GM21576 (cell line): ENCODE data around the gene HOXC13.

Experiments
- ATAC-seq: cut with Tn5 transposase; IDR thresholded peaks from one replicate; pipeline ENCODE4 v1.9.1; 2021; ENCODE audit warnings: mild to moderate bottlenecking, moderate library complexity; ENCODE audit not compliant: unreplicated experiment

The HOXC13 gene

GRCh38 chr12:53937596-53938325, 870 bp upstream of the HOXC13 start:
- no peak for ATAC-seq

DNA sequence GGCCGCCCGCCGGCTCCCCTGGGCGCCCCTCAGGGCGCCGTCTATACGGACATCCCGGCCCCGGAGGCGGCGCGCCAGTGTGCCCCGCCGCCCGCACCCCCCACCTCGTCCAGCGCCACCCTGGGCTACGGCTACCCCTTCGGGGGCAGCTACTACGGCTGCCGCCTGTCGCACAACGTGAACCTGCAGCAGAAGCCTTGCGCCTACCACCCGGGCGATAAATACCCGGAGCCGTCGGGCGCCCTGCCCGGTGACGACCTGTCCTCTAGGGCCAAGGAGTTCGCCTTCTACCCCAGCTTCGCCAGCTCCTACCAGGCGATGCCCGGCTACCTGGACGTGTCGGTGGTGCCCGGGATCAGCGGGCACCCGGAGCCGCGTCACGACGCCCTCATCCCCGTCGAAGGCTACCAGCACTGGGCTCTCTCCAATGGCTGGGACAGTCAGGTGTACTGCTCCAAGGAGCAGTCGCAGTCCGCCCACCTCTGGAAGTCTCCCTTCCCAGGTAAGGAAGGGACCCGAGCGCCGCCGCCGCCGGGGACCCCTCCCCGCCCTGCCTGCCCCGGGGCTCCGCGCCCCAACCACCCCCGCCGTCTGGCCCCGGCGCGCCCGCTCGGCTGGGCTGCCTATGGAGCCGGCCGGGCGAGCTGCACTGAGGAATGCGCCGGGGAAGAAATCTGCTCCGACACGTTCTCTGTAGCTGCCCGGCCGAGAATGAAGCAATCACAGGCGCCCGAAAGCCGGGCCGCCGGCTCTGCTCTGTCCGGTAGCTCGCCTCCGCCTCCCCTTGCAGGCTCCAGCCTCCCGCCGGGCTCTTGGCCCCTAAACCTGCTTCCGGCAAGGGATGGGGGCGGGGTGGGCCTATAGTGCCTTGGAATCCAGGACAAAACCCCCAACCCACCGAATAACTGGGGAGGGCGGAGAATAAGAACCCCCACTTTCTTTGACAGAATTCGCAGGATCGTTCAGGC, 794 bp downstream of the HOXC13 start:
- ATAC-seq, result no peak

- no peak for ATAC-seq
These were observed 1.9 kb downstream of the HOXC13 start for GRCh38 chr12:53940443-53941014.

- no peak for ATAC-seq
These were observed 2.6 kb downstream of the HOXC13 start for GRCh38 chr12:53941187-53941586.

DNA sequence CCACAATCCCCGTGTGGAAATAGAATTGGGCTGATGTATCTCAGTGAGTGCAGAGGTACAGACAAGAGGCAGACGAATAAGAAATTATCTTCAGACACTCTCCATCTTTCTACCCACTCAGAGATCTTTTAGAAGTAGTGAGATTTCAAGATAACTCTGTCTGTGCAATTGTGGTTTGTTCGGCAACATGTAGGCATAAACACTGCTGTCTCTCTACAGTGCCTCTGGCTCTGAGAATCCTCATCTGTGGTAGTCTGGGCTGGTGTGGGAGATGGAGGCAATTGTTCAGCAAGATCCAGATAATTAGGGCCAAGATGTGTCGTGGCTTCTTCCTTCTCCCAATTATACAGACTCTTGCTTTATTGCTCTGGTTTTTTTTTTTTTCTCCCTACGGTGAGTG, 3.1 kb downstream of the HOXC13 start:
- no peak for ATAC-seq

DNA sequence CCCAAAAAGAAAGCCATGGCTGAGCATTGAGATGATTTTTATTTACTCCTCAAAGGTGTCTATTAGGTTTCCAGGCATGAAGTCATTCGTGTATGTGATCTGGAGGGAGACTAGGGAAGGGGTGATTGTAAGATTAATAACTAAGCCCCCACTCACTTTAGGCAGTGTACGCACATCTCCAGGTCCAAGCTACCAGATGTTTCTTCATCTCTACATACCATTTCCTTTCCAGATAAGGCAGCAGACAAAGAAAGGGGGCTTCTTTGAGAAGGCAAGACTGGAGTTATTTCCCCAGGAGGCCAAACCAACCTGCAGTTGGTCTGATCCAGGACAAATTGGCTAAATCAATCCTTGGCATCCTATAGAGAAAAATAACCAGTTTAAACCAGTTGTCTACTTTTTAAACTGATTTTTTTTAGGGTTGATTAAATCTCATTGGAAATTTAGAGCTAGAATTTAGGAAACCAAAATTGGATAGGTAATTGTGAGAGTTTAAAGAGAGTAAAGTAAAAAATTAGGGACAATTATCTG, 3.9 kb downstream of the HOXC13 start:
- ATAC-seq, result no peak

DNA sequence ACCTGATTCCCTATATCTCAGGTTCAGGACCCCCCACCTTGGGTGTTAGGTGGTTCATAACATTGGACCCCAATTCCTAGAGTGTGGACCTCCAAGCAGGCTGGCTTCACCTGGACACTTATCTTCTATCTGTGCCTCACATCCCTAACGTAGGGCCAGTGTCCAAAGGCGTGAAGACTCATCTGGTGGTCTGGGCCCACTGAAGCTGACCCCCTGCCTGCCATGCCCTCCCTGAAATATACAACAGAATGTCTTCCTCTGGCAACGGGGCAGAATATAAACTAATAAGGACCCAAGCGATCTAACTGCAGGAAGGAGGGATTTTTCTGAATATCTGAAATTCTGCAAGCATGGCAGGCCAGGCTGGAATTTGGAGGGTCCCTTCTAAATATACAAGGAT, 5.6 kb downstream of the HOXC13 start:
- ATAC-seq, result no peak

DNA sequence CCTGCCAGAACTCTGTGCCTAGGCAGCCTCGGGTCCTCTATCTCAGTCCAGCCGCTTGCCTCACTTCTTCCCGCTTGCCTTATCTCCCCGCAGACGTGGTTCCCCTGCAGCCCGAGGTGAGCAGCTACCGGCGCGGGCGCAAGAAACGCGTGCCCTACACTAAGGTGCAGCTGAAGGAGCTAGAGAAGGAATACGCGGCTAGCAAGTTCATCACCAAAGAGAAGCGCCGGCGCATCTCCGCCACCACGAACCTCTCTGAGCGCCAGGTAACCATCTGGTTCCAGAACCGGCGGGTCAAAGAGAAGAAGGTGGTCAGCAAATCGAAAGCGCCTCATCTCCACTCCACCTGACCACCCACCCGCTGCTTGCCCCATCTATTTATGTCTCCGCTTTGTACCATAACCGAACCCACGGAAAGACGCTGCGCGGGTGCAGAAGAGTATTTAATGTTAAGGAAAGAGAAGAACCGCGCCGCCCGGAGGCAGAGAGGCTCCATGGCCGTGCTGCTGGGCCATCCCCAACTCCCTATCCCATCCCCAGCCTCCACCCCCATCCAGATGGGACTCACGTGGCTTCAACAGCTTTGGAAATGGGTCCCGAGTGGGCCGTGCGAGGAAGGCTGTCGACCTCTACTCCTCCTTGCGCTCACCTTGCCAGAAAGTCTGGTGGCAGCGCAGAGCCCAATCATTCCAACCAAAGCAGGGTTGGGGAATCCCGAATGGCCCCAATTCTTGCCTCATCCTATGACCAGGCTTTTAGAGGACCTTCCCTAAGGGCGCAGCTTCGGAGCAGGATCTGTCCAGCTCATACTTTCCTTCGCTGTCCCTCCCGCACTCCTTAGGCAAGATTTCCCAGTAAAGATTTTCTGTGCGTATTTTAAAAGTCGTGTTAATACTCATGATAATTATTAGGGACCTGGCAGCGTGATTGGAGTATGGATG, 6.5 kb downstream of the HOXC13 start:
- ATAC-seq, result no peak

- no peak for ATAC-seq
These were observed 9.1 kb downstream of the HOXC13 start for GRCh38 chr12:53947743-53948142.

DNA sequence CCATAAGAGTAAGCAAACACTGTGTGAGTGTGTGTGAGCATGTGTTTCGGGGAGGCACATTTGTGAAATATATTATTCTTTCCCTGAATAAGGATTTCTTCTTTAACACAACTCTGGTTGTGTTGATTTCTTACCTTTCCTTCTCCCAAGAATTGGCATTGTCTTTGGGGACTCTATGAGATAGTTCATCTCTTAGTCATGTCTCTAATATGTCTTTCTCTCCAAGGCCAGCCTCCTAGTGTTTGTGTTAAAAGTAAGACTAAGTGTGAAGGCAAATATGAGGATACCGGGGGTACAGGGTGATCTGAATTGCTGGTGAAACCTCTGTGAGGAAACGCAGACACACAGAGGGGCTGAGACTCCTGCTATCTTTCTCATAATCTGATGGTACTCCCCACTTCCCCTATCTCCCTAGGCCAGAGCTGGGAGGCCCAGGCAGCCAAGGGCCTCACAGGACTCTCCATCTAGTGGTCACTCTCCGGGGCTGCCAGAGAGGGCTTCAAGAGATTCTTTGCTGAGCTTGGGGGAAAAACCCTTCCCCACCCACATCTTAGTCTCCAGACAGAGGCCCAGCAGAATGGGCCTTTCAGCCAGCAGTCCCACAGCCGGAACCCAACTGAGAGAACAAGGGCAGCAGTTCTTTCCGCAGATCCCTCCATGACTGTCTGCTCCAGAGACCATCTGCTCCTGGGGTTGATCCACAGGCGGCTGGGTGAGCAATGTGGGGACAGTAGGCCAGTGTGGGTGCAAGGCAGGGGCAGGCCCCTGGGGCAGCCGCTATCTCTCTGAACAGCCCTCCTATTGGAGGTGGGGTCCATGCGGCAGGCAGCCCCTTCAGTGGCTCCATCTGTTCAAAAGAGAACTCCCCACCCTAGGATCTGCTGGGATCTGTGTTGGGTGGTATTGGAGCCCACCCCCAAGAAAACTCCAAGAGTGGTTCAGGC, 10.3 kb downstream of the HOXC13 start:
- ATAC-seq, result no peak

DNA sequence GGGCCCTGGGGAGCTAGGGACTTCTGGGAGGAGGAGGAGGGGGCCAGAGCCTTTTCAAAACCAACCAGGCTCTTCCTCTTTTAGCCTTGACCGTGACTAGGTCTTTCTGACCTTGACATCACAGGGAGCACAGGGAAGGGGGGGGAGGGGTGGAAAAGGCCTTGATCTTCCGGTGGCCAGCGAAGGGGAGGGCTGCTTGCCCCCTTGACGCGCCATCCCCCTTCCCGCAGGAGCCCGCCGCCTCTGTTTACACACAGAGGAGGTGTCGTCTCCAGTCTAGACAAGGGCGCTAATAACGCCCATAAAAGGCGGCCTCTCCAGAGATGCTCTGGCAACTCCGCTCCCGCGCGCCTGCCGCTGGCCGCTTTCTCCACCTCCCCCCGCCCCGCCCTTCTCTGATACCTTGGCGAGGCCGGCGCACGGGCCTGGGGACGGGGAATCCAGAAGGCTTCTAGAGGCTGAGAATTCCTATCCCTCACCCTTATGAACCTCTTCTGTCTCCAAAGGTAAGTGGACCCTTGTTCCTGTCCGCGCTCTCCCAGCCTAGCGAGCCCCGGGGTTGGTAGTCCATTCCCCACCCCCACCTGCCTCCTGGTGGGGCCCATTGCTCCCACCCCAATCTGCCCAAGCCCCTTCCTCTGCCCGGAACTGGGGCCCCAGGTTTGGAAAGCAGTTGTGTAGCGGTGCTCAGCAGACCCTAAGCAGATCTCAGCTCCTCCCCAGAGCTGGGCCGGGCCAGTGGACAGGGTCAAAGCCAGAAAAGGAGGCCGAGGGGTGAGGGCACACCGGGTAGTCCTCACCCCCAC, 11.2 kb downstream of the HOXC13 start:
- no peak for ATAC-seq

- ATAC-seq, result no peak
These were observed 11.8 kb downstream of the HOXC13 start for GRCh38 chr12:53950437-53950773.

DNA sequence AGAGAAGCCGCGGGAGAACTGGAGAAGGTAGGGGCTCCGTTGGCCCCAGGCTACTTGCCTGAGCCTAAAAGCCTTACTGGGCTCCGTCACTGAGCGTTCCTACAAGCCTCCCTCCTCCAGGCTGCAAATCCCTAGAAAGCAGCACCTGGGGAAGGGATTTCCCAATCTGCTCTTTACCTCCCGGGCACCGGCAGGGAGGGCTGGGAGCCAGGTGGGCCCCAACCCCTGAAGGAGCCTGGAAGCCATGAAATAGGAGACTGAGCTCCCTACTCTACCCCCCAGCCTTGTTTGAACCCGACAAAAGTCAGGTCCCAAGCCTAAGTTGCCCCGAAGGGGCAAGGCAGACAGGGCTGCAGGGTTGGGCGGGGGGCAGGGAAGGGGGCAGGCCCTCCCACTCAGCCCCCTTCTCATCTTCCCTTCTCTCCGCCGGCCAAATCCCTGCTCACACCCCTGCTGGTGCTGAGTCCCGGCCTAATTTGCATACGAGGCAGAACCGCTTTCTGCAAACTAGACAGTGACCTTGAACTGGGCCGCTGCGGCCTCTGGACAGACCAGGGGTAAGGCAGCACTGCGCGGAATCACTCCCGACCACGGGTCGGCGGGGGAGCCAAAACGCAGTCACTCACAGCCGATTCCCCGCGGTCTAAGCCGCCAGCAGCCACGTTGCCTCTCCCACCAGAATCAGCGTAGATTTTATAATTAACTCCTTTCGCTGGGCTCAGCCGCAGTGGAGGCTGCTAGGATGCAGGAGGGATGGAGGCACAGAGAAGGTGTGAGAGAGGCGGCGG, 12.4 kb downstream of the HOXC13 start:
- no peak for ATAC-seq

DNA sequence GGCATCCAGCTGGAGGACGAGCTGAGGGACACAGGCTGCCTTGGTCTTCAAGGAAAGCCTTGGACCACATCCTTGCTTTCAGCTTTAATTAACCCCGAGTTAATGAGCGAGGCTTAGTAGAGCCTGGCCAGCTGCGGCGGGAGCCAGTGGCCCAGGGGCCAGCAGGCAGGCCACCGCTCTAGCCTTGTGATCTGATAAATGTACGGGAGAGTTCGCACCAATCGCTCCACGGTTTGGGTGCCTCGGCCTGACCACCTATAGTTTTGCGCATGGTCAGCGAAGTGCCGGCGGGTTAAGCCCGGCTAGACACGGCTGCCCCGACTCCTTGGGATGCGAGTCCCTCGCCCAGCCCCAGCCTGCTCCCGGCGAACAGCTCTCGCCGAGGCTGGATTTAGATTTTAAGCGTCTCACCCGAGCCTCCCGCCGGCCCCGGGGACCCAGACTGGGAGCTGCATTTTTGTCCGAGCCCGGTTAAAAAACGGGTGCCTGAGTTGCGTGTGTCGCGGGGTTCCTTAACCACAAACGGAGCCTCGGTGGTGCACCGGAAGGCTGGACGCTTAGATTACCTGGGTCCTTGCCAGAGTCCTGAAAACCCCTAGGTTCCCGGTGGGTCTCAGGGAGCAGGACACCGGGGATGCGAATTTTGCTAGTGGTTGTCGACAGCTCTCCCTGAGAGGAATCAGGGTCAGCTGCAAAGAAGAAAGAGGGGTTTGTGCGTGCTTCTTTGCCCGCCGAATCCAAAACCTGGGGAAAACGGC, 13.1 kb downstream of the HOXC13 start:
- no peak for ATAC-seq

GRCh38 chr12:53952335-53952694, 13.7 kb downstream of the HOXC13 start:
- ATAC-seq, result no peak

DNA sequence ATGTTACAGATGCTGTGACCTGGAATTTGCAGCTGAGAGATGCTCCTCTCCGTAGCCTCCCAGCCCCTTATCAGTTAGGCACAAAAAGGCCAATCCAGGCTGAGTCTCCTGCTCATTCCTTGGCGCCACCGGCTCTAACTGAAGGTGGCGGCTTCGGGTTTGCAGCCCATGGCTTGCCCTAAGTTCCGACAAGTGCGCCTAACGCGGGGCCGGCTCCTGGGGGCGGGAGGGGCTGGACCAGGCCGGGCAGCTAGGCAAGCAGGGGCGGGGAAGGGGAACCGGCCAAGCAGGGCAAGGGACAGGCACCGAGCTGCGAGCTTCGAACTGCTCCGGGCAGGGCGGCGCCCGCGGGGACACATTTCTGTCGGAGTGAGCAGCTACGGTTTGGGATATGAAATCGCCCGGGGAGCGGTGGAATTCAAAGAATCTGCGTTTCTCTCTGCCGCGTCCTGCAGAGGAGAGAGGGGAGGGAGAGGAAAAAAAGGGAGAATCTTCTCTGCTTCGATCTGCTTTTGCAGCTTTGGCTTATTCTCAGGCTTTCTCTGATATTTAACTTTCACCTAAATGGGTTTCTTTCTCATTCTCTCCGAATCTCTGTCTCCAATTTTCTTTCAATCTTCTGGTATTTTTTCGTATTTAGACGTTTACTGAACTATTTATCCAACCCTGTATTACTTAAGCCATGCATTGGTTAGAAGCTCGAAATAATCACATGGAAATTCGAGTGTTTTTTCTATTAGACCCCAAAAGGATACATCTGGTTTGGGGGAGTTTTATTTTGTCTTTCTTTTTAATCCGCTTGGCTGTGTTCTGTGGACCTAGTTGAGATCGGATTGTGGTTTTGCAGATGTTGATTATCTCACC, 14.5 kb downstream of the HOXC13 start:
- ATAC-seq, result no peak
